Measurements from ENCODE around the gene RTCB. TPM values are rescaled to one million over a fixed set of nuclear protein-coding genes. Genes with fewer than 3 reads are reported as not detected.

The RTCB gene
- total RNA-seq, 1 experiment from 2014 or later: 101 TPM

DNA sequence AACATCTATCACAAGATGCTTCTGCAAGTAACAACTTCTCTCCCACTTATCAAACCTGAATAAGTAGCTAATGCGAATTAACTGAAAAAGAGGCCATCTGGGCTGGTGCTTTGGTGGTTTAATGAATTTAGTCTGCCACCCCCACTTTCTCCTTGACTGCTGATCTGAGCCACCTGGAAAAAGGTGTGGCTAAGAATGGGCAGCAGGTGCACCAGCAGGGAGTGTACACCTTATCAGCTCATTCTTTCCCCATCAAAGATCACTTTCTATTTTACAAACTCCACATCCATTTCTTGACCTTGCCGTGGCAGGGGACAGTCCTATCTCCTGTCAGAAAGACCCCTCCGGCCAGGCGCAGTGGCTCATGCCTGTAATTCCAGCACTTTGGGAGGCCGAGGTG lies 47.8 kb downstream of the RTCB start:
- Histone ChIP-seq H4K20me1 (ENCODE audit: control insufficient read depth, insufficient read depth, insufficient read length) (no peaks in the 10 kb centered on the region), H2AFZ (ENCODE audit: low read length) (no peak overlapping the region), H3K18ac (ENCODE audit: insufficient read length, low read depth, low read length) (no peak overlapping the region), H3K23ac (ENCODE audit: insufficient read length, low read depth, low read length) (no peak overlapping the region), H2BK15ac (ENCODE audit: low read depth, low read length) (no peak overlapping the region), H2BK5ac (ENCODE audit: insufficient read length, low read length) (no peak overlapping the region), H2AK5ac (ENCODE audit: insufficient read length, low read length) (no peak overlapping the region), H3K79me2 (ENCODE audit: insufficient read depth, low read length) (no peaks in the 10 kb centered on the region), H4K91ac (ENCODE audit: insufficient read length, low read depth, low read length) (no peak overlapping the region), H3K4me2 (ENCODE audit: insufficient read depth, insufficient read length, low read length) (no peak overlapping the region), H3K79me1 (ENCODE audit: insufficient read depth, low read depth, low read length, poor library complexity, severe bottlenecking) (no peaks in the 10 kb centered on the region), H2BK120ac (ENCODE audit: low read depth, low read length, poor library complexity, severe bottlenecking) (no peak overlapping the region), H4K8ac (replicated peaks; ENCODE audit: insufficient read length, low read depth, low read length) (no peak overlapping the region), H4K5ac (ENCODE audit: insufficient read length, low read depth, low read length) (no peak overlapping the region), H2BK20ac (ENCODE audit: low read depth, low read length, poor library complexity, severe bottlenecking) (no peak overlapping the region), H3K9ac (ENCODE audit: extremely low read depth, insufficient read length, low read length) (no peak overlapping the region), H3T11ph (ENCODE audit: low read length) (no peak overlapping the region), H3K14ac (ENCODE audit: insufficient read depth, low read length) (no peak overlapping the region), H3K9me3 (ENCODE audit: control insufficient read depth, low read depth, low read length) (no peaks in the 10 kb centered on the region), H3K4me1 (ENCODE audit: insufficient read depth, low read length) (no peaks in the 10 kb centered on the region), H3K23me2 (ENCODE audit: insufficient read length, low read depth, low read length, poor library complexity, severe bottlenecking) (no peaks in the 10 kb centered on the region), H3K27ac (ENCODE audit: insufficient read length, low read depth, low read length) (no peak overlapping the region), H2BK12ac (ENCODE audit: insufficient read length, low read depth, low read length) (no peak overlapping the region), H3K4ac (ENCODE audit: low read depth, low read length) (no peak overlapping the region), H3K56ac (ENCODE audit: insufficient read length, low read depth, low read length) (no peak overlapping the region), H3K27me3 (ENCODE audit: insufficient read depth, low read length) (no peaks in the 10 kb centered on the region)
- H3K4me3 Mint-ChIP-seq: no peak overlapping the region
- H3K27ac Mint-ChIP-seq: no peak overlapping the region
- TF ChIP-seq, protein P1, sequence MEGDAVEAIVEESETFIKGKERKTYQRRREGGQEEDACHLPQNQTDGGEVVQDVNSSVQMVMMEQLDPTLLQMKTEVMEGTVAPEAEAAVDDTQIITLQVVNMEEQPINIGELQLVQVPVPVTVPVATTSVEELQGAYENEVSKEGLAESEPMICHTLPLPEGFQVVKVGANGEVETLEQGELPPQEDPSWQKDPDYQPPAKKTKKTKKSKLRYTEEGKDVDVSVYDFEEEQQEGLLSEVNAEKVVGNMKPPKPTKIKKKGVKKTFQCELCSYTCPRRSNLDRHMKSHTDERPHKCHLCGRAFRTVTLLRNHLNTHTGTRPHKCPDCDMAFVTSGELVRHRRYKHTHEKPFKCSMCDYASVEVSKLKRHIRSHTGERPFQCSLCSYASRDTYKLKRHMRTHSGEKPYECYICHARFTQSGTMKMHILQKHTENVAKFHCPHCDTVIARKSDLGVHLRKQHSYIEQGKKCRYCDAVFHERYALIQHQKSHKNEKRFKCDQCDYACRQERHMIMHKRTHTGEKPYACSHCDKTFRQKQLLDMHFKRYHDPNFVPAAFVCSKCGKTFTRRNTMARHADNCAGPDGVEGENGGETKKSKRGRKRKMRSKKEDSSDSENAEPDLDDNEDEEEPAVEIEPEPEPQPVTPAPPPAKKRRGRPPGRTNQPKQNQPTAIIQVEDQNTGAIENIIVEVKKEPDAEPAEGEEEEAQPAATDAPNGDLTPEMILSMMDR (conservative IDR thresholded peaks at IDR 0.05): no peak
- H3K9me3 Mint-ChIP-seq: no peaks in the 10 kb centered on the region
- WGBS (ENCODE audit: extremely low coverage, insufficient read length, low lambda C conversion rate): no CpG with 5 or more reads among the region's 5 CpGs
- peaks cover 56% of the 10 kb centered on the region for H3K27me3 Mint-ChIP-seq (ENCODE audit: low read depth)
- DNase-seq: no peak
- no peaks in the 10 kb centered on the region for H3K4me1 Mint-ChIP-seq
- no peaks in the 10 kb centered on the region for H3K36me3 Mint-ChIP-seq (ENCODE audit: insufficient read depth in 1 of 3, low read depth in 3 of 3)

Data from H9 (cell line).